NCI-H2227 treated with DMSO at 0.1 percent for 48 hours (cell line): ENCODE measurements around the gene CD55.
"Not testable (repeated sequence)": the region's sequence is repeated elsewhere in the genome, so short reads cannot be mapped to it uniquely, and the experiment has no call there.

Source experiments
- DNase-seq: peaks from one replicate; lab custom pipeline; 2025; lab: John Stamatoyannopoulos, UW

CD55 gene

DNA sequence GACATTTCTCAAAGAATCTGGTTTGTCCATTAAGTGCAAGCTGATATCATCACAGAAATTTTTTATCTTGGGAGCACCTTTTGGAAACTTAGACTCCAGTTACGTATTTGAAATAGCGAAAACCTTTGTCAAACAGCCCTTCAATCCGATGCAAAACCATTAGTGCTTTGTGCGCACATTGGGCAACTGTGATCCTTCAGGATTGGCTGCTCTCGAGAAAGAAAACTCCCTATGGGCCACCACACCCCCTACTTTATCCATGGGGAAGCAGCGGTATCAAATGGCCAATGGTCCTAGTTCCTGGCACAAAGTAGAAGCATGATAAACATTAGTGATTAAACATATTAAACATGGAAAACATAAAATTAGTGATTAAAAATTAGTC is 16.0 kb upstream of the CD55 start:
- no peak for DNase-seq

DNA sequence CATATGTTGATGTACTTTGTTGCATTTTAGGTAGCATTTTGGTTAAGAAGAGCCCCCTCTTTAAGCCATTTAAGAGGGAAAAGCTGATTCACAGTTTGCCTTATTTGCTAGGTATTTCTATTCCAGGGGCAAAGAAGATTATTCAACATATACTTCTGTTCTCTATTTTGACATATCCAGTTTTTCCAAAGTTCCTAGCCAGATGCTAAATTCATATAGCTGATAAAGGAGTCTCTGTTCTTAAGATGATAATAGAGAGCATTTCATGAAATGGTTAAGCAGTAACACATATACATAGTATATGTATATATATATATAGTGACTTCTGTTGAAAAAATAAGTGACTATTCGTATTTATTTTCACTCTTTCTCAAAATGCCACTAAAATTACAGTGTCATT is 15.5 kb upstream of the CD55 start:
- no peak for DNase-seq

GRCh38 chr1:207306603-207307002 is 14.9 kb upstream of the CD55 start:
- DNase-seq = no peak

DNA sequence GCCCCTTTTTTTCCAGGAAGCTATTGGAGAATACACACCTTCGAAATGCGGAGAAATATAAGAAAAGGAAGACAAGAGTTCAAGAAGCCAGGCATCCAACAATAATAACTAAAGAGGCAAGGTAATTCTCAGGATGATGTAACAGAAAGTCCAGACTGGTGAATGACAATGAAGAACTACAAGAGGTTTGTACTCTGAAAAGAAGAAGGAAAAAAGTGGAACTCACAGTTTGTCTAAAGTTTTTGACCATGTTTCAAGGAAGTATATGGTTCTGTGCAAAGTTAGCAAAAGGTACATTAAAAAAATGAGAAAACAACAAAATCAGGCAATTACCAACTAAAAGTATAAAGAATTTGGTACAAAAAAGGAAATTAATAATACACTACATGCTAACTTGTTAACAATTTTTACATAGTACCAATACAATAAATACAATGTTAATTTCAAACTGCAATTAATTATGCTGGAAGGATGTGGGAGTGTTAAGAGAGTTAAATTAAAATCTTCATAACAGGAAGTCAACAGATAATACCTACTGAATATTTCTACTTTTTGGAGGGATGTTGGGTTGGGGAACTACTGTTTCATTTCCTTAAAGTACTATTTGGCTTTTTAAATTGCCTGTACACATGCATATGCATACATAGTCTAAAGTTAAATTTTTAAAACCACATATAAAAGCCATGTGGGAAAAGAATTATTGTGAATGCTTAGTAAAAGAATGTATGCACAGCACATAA is 12.9 kb upstream of the CD55 start:
- DNase-seq = no peak

DNA sequence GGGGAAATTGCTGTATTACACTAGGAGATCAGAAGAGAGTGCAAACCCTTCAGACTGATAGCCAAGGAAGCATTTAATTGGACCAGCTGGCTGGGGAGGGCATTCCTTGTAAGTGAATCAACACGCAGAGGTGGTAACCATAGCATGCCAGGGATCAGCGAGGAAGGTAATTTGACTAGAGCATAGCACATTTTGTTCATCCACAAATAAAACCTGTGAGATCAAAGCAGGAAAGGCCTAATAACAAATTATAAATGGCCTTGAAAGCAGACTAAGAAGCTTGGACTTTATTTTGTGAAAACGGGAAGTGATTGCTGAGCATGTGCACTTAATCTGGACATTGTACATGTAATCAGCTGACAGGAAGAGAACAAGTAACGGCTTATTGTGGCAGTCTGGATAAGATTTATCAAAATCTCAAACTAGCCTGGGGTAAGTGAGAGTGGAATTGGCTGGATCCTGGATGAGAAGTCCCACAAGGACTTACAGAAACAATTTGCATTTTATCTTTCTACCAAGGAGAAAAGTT is 11.7 kb upstream of the CD55 start:
- DNase-seq = no peak

GRCh38 chr1:207311888-207312603 is 9.4 kb upstream of the CD55 start:
- no peak for DNase-seq

DNA sequence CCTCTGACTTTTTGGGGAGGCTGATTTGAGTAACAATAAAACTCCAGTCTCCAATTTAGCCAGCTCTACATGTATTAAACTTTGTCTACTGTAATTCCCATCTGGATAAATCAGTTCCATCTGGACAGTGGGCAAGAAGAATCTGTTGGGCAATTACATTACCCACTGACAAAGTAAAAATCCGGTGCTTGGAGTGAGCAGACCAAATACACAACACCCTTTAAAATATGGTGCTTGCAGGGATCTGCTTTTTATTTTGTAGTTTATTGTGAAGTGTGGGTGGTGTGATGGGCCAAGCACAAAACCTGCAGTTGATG is 8.9 kb upstream of the CD55 start:
- DNase-seq = no peak

GRCh38 chr1:207313131-207313530 is 8.3 kb upstream of the CD55 start:
- DNase-seq = no peak

DNA sequence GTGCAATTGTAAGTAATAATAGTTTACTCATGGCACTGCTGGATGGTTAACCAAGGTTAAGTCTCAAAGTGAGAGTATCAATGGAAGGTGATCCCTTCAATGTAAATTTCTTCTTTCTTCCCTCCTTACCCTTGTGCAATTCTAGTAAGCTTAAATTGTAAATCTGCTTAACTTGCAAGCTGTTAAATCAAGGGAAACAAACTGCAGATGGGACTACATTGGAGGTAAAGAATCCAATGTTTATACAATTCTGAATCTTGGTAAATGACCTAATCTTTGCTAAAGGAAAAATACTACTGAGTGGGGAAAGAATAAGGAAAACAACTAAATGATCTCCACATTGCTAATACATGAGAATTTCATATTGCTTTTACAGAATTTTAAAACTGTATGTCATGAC is 6.7 kb upstream of the CD55 start:
- DNase-seq = no peak

GRCh38 chr1:207315435-207315834 is 6.0 kb upstream of the CD55 start:
- no peak for DNase-seq

- no peak for DNase-seq
Measured at GRCh38 chr1:207316141-207316540, 5.3 kb upstream of the CD55 start.

- DNase-seq = no peak
Measured at GRCh38 chr1:207316622-207317391, 4.7 kb upstream of the CD55 start.

DNA sequence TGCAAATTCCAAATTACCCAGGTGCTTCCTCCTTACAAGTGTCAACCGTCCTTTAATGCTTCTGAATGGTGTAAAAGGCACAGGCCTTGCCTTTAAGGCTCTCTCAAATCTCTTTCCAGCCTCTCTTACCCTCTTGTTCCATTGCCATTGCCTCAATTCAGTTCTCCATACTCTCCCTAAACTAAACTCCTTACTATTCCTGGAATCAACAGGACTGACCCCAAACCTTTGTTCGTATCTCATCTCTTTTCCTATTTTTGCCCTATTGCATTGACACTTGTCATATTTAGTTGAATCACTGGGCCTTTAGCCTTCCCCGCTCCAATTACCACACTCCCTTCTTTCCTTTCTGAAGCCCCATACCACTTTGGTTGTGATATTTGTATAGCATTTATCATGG is 3.9 kb upstream of the CD55 start:
- no peak for DNase-seq

DNA sequence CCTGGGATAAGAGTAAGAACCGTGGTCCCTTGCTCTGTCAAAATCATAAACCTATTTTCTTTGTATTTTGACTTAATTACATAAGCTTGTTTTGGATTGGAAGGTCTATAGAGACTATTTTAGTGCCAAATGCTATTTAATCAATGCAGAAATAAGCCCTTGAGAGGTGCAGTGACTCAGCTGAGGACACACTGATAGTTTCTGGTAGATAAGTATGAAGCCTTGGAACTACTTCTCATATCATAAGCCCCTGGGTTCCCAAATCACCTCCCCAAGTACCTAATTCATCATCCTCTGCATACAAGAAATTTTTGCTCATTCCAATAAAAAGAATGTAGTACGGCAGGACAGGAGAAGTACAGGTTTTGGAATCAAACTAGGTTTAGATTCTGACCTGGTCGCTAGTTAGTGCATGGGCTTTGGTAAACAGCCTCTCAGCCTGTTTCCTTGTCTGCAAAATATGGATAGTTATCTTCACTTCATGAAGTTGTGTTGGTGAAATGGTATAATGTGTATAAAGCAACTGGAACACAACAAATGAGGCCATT is 3.3 kb upstream of the CD55 start:
- no peak for DNase-seq

DNA sequence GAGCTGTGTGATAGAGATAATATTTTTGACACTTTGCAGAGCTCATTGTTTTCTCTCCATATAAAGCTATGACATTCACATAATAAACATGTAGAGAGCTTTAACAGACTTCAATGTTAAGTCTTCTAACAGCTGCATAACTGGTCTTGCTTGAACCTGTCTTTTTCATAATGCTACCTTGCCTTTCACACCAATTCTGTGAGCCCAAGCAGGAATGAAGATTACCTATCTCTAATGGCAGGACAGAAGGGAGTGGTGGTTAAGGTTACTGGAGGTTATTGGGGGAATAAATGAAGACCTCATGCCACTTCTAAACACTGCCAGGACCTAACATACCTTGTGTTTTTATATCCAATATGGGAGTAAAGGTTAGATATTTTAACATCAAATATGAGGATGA is 2.3 kb upstream of the CD55 start:
- no peak for DNase-seq

- not testable (repeated sequence) for DNase-seq
Measured at GRCh38 chr1:207320105-207320504, 1.4 kb upstream of the CD55 start.

DNA sequence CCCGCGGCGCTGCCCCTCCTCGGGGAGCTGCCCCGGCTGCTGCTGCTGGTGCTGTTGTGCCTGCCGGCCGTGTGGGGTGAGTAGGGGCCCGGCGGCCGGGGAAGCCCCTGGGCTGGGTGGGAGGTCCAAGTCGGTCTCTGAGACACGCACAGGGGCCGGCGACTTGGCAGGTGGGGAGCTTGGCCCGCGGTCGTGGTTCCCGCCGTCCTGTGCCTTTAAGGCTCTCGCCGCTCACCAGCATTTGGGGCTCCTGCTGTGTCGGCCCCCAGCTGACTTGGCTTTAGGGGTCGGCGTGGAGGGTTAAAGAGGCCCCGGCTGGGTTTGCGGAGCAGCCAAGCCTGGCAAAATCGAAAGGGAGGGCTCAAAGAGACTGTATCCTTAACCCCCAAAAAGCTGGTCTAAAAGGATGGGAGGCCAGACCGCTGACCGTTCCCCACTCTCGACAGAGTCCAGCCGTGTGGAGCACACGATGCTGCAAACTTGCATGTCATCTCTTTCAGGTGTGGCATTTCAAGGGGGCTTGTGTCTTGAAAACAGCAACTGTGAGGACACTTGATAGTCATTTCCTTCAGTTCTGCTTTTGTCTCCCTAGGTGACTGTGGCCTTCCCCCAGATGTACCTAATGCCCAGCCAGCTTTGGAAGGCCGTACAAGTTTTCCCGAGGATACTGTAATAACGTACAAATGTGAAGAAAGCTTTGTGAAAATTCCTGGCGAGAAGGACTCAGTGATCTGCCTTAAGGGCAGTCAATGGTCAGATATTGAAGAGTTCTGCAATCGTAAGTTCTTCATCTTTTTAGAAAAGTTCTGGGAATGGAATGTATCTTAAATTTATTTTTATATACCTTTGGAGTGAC is 540 bp downstream of the CD55 start:
- DNase-seq = no peak

DNA sequence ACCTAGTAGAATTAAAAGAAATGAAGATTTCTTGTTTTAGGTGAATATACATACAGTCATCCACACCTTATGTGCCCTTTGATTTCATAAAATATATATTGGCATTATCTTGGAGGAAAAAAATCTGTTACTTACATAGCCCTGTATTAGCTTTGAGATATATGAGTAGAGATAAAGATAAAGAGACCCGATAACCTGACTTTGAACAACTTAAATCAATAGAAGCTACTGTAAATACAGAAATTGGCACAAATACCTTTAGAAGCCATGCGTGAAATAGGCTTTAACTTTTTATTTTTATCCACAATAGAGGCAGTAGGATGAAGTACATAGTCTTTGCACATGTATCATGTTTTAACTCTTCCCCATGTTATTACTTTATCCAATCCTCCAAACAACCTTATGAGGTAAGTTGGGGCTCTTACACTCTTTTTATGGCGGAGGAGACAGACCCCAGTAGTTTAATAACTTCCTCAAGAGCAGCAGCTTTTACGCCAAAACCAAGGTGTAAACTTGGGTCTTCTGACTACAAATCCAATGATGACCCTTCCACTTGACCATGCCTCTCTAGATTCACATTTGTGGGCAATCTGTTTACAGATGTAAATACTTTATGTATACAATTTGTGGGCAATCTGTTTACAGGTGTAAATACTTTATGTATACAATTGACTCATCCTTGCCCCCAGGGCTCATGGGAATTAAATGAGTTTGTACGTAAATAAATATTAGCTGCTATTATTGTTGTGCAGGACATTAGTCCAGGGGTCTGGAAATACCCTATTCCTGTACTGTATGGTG is 2.1 kb downstream of the CD55 start:
- DNase-seq = no peak

DNA sequence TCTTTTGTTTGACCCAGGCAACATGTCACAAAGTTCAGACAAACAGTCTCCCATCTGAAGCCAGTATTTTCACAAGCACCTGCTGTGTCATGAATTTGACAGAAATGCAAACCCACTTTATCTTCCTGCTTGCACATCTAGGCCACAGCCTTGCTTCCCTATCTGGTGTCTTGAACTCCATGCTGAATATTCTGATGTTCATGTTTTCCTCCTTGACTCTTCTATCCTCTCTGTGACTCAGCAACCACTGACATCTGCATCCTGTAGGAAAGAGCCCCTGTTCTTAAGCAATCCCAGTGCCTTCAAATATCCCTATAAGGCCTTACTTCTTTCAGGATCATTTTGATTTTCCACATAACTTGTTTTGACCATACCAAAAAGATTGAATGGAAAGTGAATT is 6.5 kb downstream of the CD55 start:
- DNase-seq = no peak

DNA sequence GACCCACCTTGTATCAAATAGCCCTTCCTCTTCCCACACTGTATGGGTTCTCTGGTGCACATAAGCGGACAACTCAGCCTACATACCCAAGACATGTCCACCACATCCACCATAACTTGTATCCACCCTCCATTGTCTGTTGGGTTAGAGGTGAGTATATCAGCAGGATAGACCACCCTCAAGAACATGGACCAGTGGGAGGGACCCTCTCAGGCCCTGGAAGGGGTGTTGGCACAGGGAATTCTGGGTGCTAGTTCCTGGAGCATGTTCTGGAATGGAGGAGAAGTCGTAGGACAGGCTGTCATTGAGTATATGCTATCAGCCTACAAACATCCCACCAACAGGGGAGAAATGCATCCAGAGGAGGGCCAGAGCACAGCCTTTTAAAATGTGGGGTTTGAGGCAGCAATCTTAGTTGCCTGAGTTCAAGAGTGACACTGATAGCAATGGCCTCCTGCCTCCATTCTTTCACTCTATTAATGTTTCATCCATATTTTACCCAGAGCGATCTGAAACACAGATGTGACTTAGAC is 7.5 kb downstream of the CD55 start:
- DNase-seq = no peak

GRCh38 chr1:207329469-207329868 is 8.0 kb downstream of the CD55 start:
- no peak for DNase-seq
